Esophagus squamous epithelium (tissue), 4 donors: ENCODE measurements around the gene CALB2.

Experiments
- CTCF ChIP-seq, 6 experiments: fragments of 450-650 bp in 4 of 6; fragments of 200-600 bp in 2 of 6; sonication (generic) in 2 of 6; IDR thresholded peaks; one replicate each; pipeline ENCODE4 v1.5.1; 2016 to 2019; ENCODE audit warnings: antibody characterized with exemption in 6 of 6, mild to moderate bottlenecking in 4 of 6, moderate library complexity in 4 of 6
- POLR2A ChIP-seq, 4 donors: fragments of 450-650 bp; IDR thresholded peaks; one replicate each; pipeline ENCODE4 v1.6.1; 2017; ENCODE audit warnings: antibody characterized with exemption in 4 of 4, mild to moderate bottlenecking in 4 of 4, moderate library complexity in 3 of 4

- TF ChIP-seq CTCF (IDR thresholded peaks at IDR 0.05) (no peak), POLR2A (IDR thresholded peaks at IDR 0.05) (no peak)
Measured at GRCh38 chr16:71357681-71358080, 842 bp upstream of the CALB2 start.
